Fibroblast of mammary gland (primary cell): ENCODE results near the gene HJV.

Source experiments
- DNase-seq: peaks from one replicate; pipeline ENCODE4 v3.0.0-alpha.2; 2010; ENCODE audit warnings: low read depth
- H3K4me3 ChIP-seq: 2 replicates; pipeline ENCODE4 v1.5.1; 2011; ENCODE audit warnings: low read depth, mild to moderate bottlenecking, low read length, moderate library complexity; ENCODE audit not compliant: control insufficient read depth
- CTCF ChIP-seq: conservative IDR thresholded peaks from 2 replicates; pipeline ENCODE4 v1.5.1; 2011; ENCODE audit warnings: low read depth, low read length, inconsistent platforms; ENCODE audit not compliant: control insufficient read depth, insufficient read depth

Gene HJV

GRCh38 chr1:145995148-145995881, 26.2 kb downstream of the HJV start:
- TF ChIP-seq CTCF = no peak
- peak overlapping the region; percentile 90 for H3K4me3 ChIP-seq
- no peak for DNase-seq

GRCh38 chr1:145994391-145995120, 27.0 kb downstream of the HJV start:
- peak overlapping the region; percentile 90 for H3K4me3 ChIP-seq
- DNase-seq = peak; percentile 52
- no peak for TF ChIP-seq CTCF

- H3K4me3 ChIP-seq = peak overlapping the region; percentile 90
- TF ChIP-seq CTCF = no peak
- DNase-seq = no peak
These were observed 27.7 kb downstream of the HJV start for GRCh38 chr1:145993618-145994390.

GRCh38 chr1:145992958-145993617, 28.4 kb downstream of the HJV start:
- no peak for DNase-seq
- TF ChIP-seq CTCF = no peak
- peak overlapping the region; percentile 90 for H3K4me3 ChIP-seq

- DNase-seq = no peak
- no peak for TF ChIP-seq CTCF
- H3K4me3 ChIP-seq = no peak overlapping the region
These were observed 29.0 kb downstream of the HJV start for GRCh38 chr1:145992502-145992936.

- no peak for DNase-seq
- TF ChIP-seq CTCF = no peak
- no peak overlapping the region for H3K4me3 ChIP-seq
These were observed 29.7 kb downstream of the HJV start for GRCh38 chr1:145991735-145992412.
